Spleen (tissue), 11 donors: ENCODE results near the gene ELF5. TPM values are rescaled to one million over a fixed set of nuclear protein-coding genes. Genes with fewer than 3 reads are reported as not detected.

Experiments
- DNase-seq: peaks from one replicate; pipeline ENCODE4 v3.0.0-alpha.2; 2020
- H3K27ac ChIP-seq, 8 donors: fragments of 200-600 bp; sonication (generic) in 7 of 8; 1 replicate in 4 of 8; 2 replicates in 4 of 8; pipeline versions ENCODE4 v1.5.0 to v1.8.0; 2016 to 2021; ENCODE audit warnings: inconsistent platforms in 4 of 8, mild to moderate bottlenecking in 4 of 8, moderate library complexity in 1 of 8
- H3K27me3 ChIP-seq, 7 donors: fragments of 200-600 bp; sonication (generic) in 6 of 7; replicated peaks in 1 of 7; 1 replicate in 4 of 7; 2 replicates in 3 of 7; pipeline versions ENCODE4 v1.5.0 to v1.8.0; 2016 to 2021; ENCODE audit warnings: inconsistent platforms in 3 of 7, mild to moderate bottlenecking in 1 of 7
- H3K36me3 ChIP-seq, 6 donors: fragments of 200-600 bp; sonication (generic) in 5 of 6; 1 replicate in 4 of 6; 2 replicates in 2 of 6; pipeline versions ENCODE4 v1.5.0 to v1.8.0; 2016 to 2021; ENCODE audit warnings: inconsistent platforms in 2 of 6
- H3K4me1 ChIP-seq, 6 donors: fragments of 200-600 bp; sonication (generic) in 5 of 6; 1 replicate in 3 of 6; 2 replicates in 3 of 6; pipeline versions ENCODE4 v1.5.0 to v1.8.0; 2016 to 2021; ENCODE audit warnings: inconsistent platforms in 3 of 6
- H3K4me3 ChIP-seq, 8 donors: fragments of 200-600 bp; sonication (generic) in 7 of 8; 1 replicate in 4 of 8; 2 replicates in 4 of 8; pipeline versions ENCODE4 v1.5.0 to v1.8.0; 2016 to 2021; ENCODE audit warnings: inconsistent platforms in 4 of 8, mild to moderate bottlenecking in 4 of 8, moderate library complexity in 2 of 8
- H3K9me3 ChIP-seq, 8 donors: fragments of 200-600 bp; sonication (generic) in 7 of 8; 1 replicate in 4 of 8; 2 replicates in 4 of 8; pipeline versions ENCODE4 v1.5.0 to v1.8.0; 2016 to 2021; ENCODE audit warnings: inconsistent platforms in 4 of 8
- CTCF ChIP-seq, 11 experiments: fragments of 200-600 bp in 7 of 11; fragments of 450-650 bp in 4 of 11; sonication (generic) in 4 of 11; IDR thresholded peaks in 8 of 11; conservative IDR thresholded peaks in 3 of 11; 1 replicate in 7 of 11; 2 replicates in 4 of 11; pipeline versions ENCODE4 v1.4.0 to v1.8.0; 2016 to 2021; ENCODE audit warnings: antibody characterized with exemption in 11 of 11, inconsistent platforms in 4 of 11, mild to moderate bottlenecking in 1 of 11
- POLR2A ChIP-seq, 3 donors: fragments of 450-650 bp; IDR thresholded peaks; one replicate each; pipeline ENCODE4 v1.5.1; 2017; ENCODE audit warnings: antibody characterized with exemption in 3 of 3, mild to moderate bottlenecking in 1 of 3
- POLR2AphosphoS5 ChIP-seq, 3 donors: sonication (generic); formaldehyde crosslinking; IDR thresholded peaks; one replicate each; pipeline ENCODE4 v1.5.1; 2017; ENCODE audit warnings: antibody characterized with exemption in 3 of 3
- WGBS, 5 donors: extraction: QIAGEN DNeasy Blood & Tissue Kit in 3 of 5; methylation state at CpG; one replicate each; pipeline versions ENCODE4 v1.1.5 to v1.1.7; 2013 to 2018; 5-methylcytosine and 5-hydroxymethylcytosine counted together
- intact Hi-C: fragments of 100-400 bp; cut with DNase I; formaldehyde crosslinking; loops from one replicate; pipeline ENCODE4 v1.15.0; 2023; ENCODE audit warnings: low total_unique reads
- polyA plus RNA-seq, 3 donors: library from polyadenylated mRNA; stranded (reverse); fragments of 200-250 nt; gene quantifications; one replicate each; pipeline ENCODE4 v1.2.1, GENCODE V29; 2013
- total RNA-seq, 7 donors: library from RNA; depleted of rRNA in 3 of 7; stranded (reverse); fragments of >200 nt in 3 of 7; fragmentation: NEBNext Ultra II Directional in 4 of 7; extraction: Animal tissue kit (Norgen Biotek cat#: 25700) in 4 of 7; gene quantifications; one replicate each; pipeline versions ENCODE4 v1.1.0 to v1.2.1, GENCODE V29; 2016 to 2021
- donor health status: healthy with polysubstance abuse.
- donor health status: DM: no; HTN: no; CAD: no; lungs with moderate emphysema.
- donor health status: DM: no; HTN: no; CAD: no.
- donor health status: Bipolar disorder and iron deficiency.
- donor health status: healthy.
- donor health status: DM: no; HTN: no; CAD: no.
- donor health status: DM: yes; HTN: yes; CAD: no.

ELF5 gene
- total and polyA plus RNA-seq, 10 donors, result 0.08 to 8.8 (median 0.79) TPM

GRCh38 chr11:34464591-34465051, 49.0 kb downstream of the ELF5 start:
- Histone ChIP-seq H3K4me1 (peaks cover 0 to 11% (median 0%) of the 10 kb centered on the region in 6 donors), H3K4me3 (no peak overlapping the region), H3K36me3 (peaks cover 3 to 100% (median 89%) of the 10 kb centered on the region in 6 donors), H3K27me3 (no peaks in the 10 kb centered on the region), H3K27ac (no peak overlapping the region), H3K9me3 (peaks cover 0 to 25% (median 23%) of the 10 kb centered on the region in 8 donors)
- intact Hi-C loops, result no loop called here
- no peak for DNase-seq
- WGBS, 5 donors, result 52 to 67% (median 59%) methylated on average over 7 of the region's 7 CpGs
- TF ChIP-seq POLR2AphosphoS5 (IDR thresholded peaks at IDR 0.05) (no peak), CTCF (IDR thresholded peaks at IDR 0.05 in 8 of 11, conservative IDR thresholded peaks at IDR 0.05 in 3 of 11) (no peak), POLR2A (IDR thresholded peaks at IDR 0.05) (no peak)

GRCh38 chr11:34461215-34461614, 52.4 kb downstream of the ELF5 start:
- intact Hi-C loops, result no loop called here
- H3K4me1 ChIP-seq, result peaks cover 0 to 7% (median 0%) of the 10 kb centered on the region in 6 donors
- H3K4me3 ChIP-seq, result no peak overlapping the region
- H3K27me3 ChIP-seq, result no peaks in the 10 kb centered on the region
- H3K27ac ChIP-seq, result no peak overlapping the region
- WGBS, 5 donors, result 87 to 98% (median 91%) methylated on average over 14 of the region's 14 CpGs
- H3K36me3 ChIP-seq, result peaks cover 3 to 100% (median 95%) of the 10 kb centered on the region in 6 donors
- DNase-seq, result no peak
- TF ChIP-seq POLR2AphosphoS5 (IDR thresholded peaks at IDR 0.05), result no peak
- no peak for TF ChIP-seq POLR2A (IDR thresholded peaks at IDR 0.05)
- no peak for TF ChIP-seq CTCF (IDR thresholded peaks at IDR 0.05 in 8 of 11, conservative IDR thresholded peaks at IDR 0.05 in 3 of 11)
- H3K9me3 ChIP-seq, result peaks cover 0 to 11% (median 9%) of the 10 kb centered on the region in 8 donors

- TF ChIP-seq POLR2A (IDR thresholded peaks at IDR 0.05) (no peak), POLR2AphosphoS5 (IDR thresholded peaks at IDR 0.05) (no peak), CTCF (IDR thresholded peaks at IDR 0.05 in 8 of 11, conservative IDR thresholded peaks at IDR 0.05 in 3 of 11) (no peak)
- no peak overlapping the region for H3K27ac ChIP-seq
- DNase-seq, result no peak
- intact Hi-C loops, result no loop called here
- H3K36me3 ChIP-seq, result peaks cover 3 to 100% (median 95%) of the 10 kb centered on the region in 6 donors
- H3K27me3 ChIP-seq, result no peaks in the 10 kb centered on the region
- H3K4me1 ChIP-seq, result peaks cover 0 to 7% (median 0%) of the 10 kb centered on the region in 6 donors
- whole genome bisulfite sequencing, 5 donors, result 87 to 95% (median 89%) methylated on average over 4 of the region's 4 CpGs
- no peak overlapping the region for H3K4me3 ChIP-seq
- H3K9me3 ChIP-seq, result peaks cover 0 to 1% (median 0%) of the 10 kb centered on the region in 8 donors
These were observed 53.3 kb downstream of the ELF5 start for GRCh38 chr11:34460278-34460677.

GRCh38 chr11:34459507-34460162, 54.0 kb downstream of the ELF5 start:
- H3K36me3 ChIP-seq, result peaks cover 3 to 100% (median 95%) of the 10 kb centered on the region in 6 donors
- TF ChIP-seq POLR2AphosphoS5 (IDR thresholded peaks at IDR 0.05) (no peak), POLR2A (IDR thresholded peaks at IDR 0.05) (no peak), CTCF (IDR thresholded peaks at IDR 0.05 in 8 of 11, conservative IDR thresholded peaks at IDR 0.05 in 3 of 11) (no peak)
- no peak overlapping the region for H3K4me3 ChIP-seq
- intact Hi-C loops, result no loop called here
- WGBS, 5 donors, result 96 to 98% (median 96%) methylated on average over 3 of the region's 3 CpGs
- H3K27me3 ChIP-seq, result no peaks in the 10 kb centered on the region
- H3K27ac ChIP-seq, result no peak overlapping the region
- H3K4me1 ChIP-seq, result peaks cover 0 to 6% (median 0%) of the 10 kb centered on the region in 6 donors
- DNase-seq, result no peak
- no peaks in the 10 kb centered on the region for H3K9me3 ChIP-seq
